WERI-Rb-1 (cell line): Measurements from ENCODE around the gene RTL10.

ENCODE experiments used
- DNase-seq: peaks from one replicate; pipeline ENCODE4 v3.0.0-alpha.2; 2020
- H3K27ac ChIP-seq: fragments of 250-450 bp; sonication (Bioruptor Pico); 2 replicates; pipeline ENCODE4 v1.5.1; 2020; ENCODE audit warnings: mild to moderate bottlenecking, moderate library complexity
- H3K27me3 ChIP-seq: fragments of 250-450 bp; sonication (Bioruptor Pico); 2 replicates; pipeline ENCODE4 v1.5.1; 2021; ENCODE audit warnings: mild to moderate bottlenecking, low read depth, moderate library complexity; ENCODE audit not compliant: insufficient read depth, severe bottlenecking
- H3K36me3 ChIP-seq: fragments of 250-450 bp; sonication (Bioruptor Pico); 2 replicates; pipeline ENCODE4 v1.5.1; 2020; ENCODE audit warnings: mild to moderate bottlenecking, moderate library complexity
- H3K4me3 ChIP-seq: 2 replicates; pipeline ENCODE4 v1.5.1; 2011; ENCODE audit warnings: low read depth, mild to moderate bottlenecking, control low read depth, low read length
- H3K9me3 ChIP-seq: fragments of 250-450 bp; sonication (Bioruptor Pico); 2 replicates; pipeline ENCODE4 v1.5.1; 2021; ENCODE audit warnings: mild to moderate bottlenecking, moderate library complexity; ENCODE audit not compliant: severe bottlenecking
- TF ChIP-seq, protein P1 (sequence below): IDR thresholded peaks from 2 replicates; pipeline ENCODE4 v1.5.1; 2011; ENCODE audit warnings: low read depth, mild to moderate bottlenecking, control low read depth, inconsistent platforms, low read length

Gene RTL10

DNA sequence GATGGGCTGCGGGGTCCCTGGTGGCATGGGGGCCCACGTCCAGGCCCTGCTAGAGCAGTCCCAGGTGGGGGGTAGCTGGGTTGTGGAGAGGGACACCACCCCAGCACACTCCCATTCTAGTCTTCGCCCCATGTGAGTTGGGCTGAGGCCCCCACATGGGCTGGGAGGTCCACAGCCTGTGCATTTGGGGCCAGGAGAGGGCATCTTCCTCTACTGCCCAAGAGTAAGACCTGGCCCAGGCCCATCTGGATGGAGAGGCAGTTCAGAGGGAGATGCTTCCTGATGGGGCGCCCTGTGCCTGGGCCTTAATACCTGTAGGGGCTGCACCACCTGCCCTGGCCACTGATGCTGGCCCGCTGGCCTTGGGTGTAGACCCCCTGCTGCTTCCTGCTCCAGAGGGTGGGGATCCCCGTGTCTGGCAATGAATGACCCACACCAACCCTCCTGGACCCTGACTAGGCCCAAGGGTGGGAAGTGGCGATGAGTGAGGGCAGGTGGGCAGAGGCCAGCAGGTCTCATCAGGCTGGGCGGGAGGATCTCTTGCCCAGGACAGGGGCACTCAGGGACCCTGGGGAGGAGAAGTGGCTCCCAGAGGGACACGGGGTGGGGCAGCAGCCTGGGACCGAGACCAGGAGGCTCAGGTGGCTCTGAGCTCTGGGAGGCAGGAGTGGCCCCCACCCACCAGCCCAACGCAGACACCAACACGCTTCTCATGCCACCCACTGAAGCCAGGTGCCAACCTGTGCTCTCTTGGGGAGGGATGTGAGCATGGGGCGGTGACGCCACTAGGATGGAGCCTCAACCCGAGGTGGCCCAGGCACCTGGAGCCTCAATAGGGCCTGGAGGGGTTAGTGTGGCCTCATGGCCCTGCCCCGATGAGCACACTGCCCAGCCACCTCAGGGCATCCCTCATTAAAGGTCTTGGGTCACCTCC is 17.4 kb upstream of the RTL10 start:
- DNase-seq: no peak
- Histone ChIP-seq H3K27ac (peak overlapping the region; percentile 78), H3K9me3 (no peaks in the 10 kb centered on the region), H3K36me3 (no peaks in the 10 kb centered on the region; the same call in 1 of the 2 replicates), H3K4me3 (no peak overlapping the region), H3K27me3 (no peaks in the 10 kb centered on the region)
- TF ChIP-seq, protein P1, sequence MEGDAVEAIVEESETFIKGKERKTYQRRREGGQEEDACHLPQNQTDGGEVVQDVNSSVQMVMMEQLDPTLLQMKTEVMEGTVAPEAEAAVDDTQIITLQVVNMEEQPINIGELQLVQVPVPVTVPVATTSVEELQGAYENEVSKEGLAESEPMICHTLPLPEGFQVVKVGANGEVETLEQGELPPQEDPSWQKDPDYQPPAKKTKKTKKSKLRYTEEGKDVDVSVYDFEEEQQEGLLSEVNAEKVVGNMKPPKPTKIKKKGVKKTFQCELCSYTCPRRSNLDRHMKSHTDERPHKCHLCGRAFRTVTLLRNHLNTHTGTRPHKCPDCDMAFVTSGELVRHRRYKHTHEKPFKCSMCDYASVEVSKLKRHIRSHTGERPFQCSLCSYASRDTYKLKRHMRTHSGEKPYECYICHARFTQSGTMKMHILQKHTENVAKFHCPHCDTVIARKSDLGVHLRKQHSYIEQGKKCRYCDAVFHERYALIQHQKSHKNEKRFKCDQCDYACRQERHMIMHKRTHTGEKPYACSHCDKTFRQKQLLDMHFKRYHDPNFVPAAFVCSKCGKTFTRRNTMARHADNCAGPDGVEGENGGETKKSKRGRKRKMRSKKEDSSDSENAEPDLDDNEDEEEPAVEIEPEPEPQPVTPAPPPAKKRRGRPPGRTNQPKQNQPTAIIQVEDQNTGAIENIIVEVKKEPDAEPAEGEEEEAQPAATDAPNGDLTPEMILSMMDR: no peak

DNA sequence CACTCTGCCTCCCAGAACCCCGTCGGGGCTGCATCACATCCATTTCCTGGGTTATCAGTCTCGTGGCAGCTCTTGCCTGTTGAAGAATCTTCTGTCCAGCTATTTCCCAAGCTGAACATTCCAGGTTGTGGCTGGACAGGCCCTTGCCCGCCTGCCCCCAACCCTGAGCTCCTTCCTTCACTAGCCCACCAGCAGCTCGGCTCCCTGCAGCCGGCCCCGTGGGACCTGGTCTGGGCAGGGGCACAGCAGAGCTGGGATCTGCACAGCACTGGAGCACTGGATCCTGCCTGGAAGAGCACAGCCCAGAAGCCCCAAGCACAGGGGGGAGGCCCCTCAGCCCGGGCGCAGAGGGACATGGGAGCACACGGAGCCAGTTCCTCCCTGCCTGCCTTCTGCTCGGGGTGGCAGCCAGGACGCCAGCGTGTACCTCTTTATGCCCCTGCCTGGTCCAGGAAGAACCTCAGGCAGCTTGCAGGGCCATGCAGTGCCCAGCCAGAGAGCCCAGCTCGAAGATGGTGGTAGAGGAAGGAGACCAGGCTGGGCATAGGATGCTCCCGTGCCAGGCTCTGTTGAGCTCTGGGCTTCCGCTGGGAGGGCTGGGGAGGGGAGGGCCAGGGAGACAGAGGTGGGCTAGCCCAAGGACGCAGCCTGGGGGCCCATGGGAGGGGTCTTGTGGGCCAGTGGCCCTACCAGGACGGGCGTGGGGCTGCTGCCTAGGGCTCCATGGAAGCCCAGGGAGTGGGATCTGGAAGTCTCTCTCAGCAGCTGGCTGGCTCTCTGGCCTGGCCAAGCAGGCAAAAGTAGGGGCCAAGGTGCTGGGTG is 16.6 kb upstream of the RTL10 start:
- DNase-seq: peak; percentile 2
- H3K27ac ChIP-seq: peak overlapping the region; percentile 78
- no peaks in the 10 kb centered on the region for H3K9me3 ChIP-seq
- H3K4me3 ChIP-seq: no peak overlapping the region
- H3K27me3 ChIP-seq: no peaks in the 10 kb centered on the region
- TF ChIP-seq, protein P1: no peak
- H3K36me3 ChIP-seq: no peaks in the 10 kb centered on the region; the same call in 1 of the 2 replicates

DNA sequence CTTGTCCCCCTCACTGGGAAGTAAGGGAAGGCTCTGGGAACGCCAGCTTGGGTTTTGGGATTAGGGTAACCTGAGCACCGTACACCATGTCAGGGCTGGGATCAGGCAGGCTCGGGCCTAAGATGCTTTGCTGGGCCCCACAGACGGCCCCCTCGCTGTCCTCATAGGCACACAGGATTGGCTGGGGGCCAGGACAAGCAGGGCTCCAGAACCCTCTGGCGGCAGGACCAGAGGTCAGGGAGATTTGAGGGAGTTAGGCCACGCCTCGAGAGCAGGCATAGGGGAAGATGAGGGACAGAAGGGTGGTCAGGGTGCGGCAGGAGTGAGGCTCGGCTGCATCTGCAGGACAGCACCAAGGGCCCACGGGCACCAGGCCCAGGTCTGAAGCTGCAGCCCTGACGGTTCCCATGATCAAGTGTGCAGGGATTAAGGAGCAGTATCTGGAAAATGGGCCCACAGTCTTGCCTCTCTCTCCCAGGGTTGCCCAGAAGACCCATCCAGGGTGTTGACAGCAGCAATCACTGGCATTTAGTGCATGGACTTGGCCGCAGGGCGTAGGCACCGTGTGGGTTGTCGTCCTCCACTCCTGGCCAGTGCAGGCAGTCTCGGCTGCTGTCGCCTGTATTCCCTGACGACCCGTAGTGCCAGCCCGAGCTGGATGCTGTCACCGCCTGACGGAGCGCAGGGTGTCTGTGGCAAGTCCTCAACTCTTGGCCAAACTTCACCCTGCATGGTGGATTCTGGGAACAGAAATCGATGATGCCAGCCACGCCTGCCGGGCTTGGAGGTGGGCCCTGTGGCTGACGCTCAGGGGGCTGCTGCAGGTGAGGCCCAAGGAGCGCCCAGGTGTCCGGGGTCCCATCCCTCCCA is 15.7 kb upstream of the RTL10 start:
- Histone ChIP-seq H3K9me3 (no peaks in the 10 kb centered on the region), H3K36me3 (no peaks in the 10 kb centered on the region; the same call in 1 of the 2 replicates), H3K27me3 (no peaks in the 10 kb centered on the region), H3K27ac (peak overlapping the region; percentile 78), H3K4me3 (no peak overlapping the region)
- DNase-seq: peak; percentile 88
- TF ChIP-seq, protein P1: peak; percentile 3; the same call in 1 of the 2 replicates

DNA sequence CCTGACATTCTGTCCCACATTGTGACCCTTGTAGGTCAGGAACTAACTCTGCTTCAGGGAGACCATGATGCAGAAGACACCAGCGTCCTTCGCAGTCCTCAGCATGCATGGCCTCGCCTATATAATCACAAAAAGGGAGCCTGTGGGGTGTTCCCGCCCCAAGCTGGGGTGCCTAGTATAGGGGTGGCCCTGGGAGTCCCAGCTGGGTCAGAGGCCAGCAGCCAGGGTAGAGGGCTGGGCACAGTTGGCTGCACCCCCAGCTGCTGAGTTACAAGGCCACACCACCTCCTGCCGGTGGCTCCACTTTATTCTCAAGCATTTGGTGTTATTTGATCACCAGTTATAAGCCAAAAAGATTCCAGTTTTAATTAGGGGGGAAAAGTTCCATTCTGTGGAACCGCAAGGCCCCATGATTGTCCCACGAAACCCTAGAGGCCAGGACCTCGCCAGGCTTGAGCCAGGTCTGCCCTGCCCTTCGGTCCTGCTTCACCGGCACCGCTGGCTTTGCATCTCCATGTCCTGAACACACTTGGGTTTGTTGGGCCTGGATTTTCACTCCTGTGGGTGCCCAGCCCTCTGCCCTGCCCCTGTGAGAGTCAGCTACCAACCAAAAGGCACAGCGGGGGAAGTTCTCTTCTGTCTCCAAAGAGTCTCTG is 15.0 kb upstream of the RTL10 start:
- DNase-seq: peak; percentile 8
- Histone ChIP-seq H3K36me3 (no peaks in the 10 kb centered on the region; the same call in 1 of the 2 replicates), H3K9me3 (no peaks in the 10 kb centered on the region), H3K27me3 (no peaks in the 10 kb centered on the region), H3K4me3 (no peak overlapping the region), H3K27ac (peak overlapping the region; percentile 78)
- TF ChIP-seq, protein P1: no peak
